Activated CD4-positive, CD25-positive, alpha-beta regulatory T cell treated with anti-CD3 and anti-CD28 coated beads, Interleukin-2, amount 50 U/mL, for 72 hours (primary cell): Measurements from ENCODE around the gene UBQLNL.

Experiments
- DNase-seq: peaks from one replicate; pipeline ENCODE4 v3.0.0; 2021

Gene UBQLNL

GRCh38 chr11:5507177-5507932 lies 9.1 kb downstream of the UBQLNL start:
- no peak for DNase-seq

- no peak for DNase-seq
Observed at GRCh38 chr11:5505363-5506048, 11.0 kb downstream of the UBQLNL start.

GRCh38 chr11:5504403-5504921 lies 12.0 kb downstream of the UBQLNL start:
- no peak for DNase-seq

- DNase-seq = no peak
Observed at GRCh38 chr11:5500393-5500801, 16.1 kb downstream of the UBQLNL start.

GRCh38 chr11:5499671-5500070 lies 16.8 kb downstream of the UBQLNL start:
- no peak for DNase-seq

- DNase-seq = no peak
Observed at GRCh38 chr11:5489576-5490357, 26.7 kb downstream of the UBQLNL start.

- DNase-seq = no peak
Observed at GRCh38 chr11:5488798-5489399, 27.6 kb downstream of the UBQLNL start.

GRCh38 chr11:5488385-5488784 lies 28.1 kb downstream of the UBQLNL start, which contains the start of gene OR52D1:
Gene OR52D1 (plus strand): TSS chr11:5488685. CDS start chr11:5488707, 22 bp downstream.
- DNase-seq = no peak

GRCh38 chr11:5486421-5486820 lies 30.1 kb downstream of the UBQLNL start:
- DNase-seq = no peak

- DNase-seq = no peak
Observed at GRCh38 chr11:5486003-5486402, 30.5 kb downstream of the UBQLNL start.

- no peak for DNase-seq
Observed at GRCh38 chr11:5476186-5476819, 40.2 kb downstream of the UBQLNL start.

- DNase-seq = no peak
Observed at GRCh38 chr11:5473921-5474320, 42.6 kb downstream of the UBQLNL start.

- DNase-seq = no peak
Observed at GRCh38 chr11:5467527-5467926, 49.0 kb downstream of the UBQLNL start.
